GM19395 (cell line): ENCODE measurements around the gene DMC1.
"Not testable (repeated sequence)": the region's sequence is repeated elsewhere in the genome, so short reads cannot be mapped to it uniquely, and the experiment has no call there.

Experiments used
- ATAC-seq: cut with Tn5 transposase; IDR thresholded peaks from one replicate; pipeline ENCODE4 v1.9.1; 2021; ENCODE audit warnings: mild to moderate bottlenecking, moderate library complexity; ENCODE audit not compliant: unreplicated experiment

DMC1 gene

GRCh38 chr22:38470179-38470578, 99.8 kb downstream of the DMC1 start:
- ATAC-seq = not testable (repeated sequence)

DNA sequence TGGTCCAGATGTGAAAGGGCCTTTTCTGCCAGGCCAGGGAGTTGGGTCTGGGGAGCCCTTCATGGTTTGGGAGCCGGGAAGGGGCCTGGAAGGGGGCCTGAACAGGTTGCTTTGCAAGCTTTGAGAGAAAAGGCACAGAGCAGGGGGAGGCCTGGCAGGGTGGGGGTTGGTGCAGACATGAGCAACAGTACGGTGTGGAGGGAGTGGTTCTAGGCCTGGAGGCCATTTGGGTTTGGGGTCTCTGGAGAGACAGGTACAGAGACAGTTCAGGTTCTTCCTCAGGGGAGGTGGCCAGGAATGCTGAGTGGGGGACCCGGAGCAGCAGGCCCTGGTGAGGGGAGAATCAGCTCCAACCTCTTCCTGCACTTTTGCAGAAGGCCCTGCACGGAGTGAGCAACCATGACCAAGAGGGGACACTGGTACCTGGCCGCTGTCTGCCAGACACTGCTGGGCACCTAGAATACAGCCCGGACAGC, 100.6 kb downstream of the DMC1 start:
- ATAC-seq = no peak
